GM18861 (cell line): ENCODE results near the gene LRRC30.

Experiments
- ATAC-seq: cut with Tn5 transposase; IDR thresholded peaks from one replicate; pipeline ENCODE4 v1.9.1; 2021; ENCODE audit not compliant: unreplicated experiment

Gene LRRC30

DNA sequence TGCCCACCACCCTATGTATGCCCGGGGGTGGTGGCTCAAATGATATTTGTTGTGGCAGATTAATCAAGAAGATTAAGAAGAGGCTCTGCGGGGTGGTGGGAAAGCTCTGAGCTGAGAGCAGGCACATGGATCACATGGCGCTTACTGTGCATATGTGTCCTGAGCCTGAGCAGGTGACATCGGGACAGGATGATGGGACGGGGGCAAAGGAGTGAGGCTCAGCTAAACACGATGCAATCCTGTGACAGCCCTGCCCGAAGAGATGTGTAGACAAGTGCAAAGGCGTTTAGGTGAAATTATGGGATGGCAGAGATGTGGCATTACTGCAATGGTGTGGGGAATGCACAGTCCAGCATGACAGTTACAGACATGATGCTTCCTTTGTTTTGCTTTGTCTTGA lies 6.0 kb downstream of the LRRC30 start:
- no peak for ATAC-seq

DNA sequence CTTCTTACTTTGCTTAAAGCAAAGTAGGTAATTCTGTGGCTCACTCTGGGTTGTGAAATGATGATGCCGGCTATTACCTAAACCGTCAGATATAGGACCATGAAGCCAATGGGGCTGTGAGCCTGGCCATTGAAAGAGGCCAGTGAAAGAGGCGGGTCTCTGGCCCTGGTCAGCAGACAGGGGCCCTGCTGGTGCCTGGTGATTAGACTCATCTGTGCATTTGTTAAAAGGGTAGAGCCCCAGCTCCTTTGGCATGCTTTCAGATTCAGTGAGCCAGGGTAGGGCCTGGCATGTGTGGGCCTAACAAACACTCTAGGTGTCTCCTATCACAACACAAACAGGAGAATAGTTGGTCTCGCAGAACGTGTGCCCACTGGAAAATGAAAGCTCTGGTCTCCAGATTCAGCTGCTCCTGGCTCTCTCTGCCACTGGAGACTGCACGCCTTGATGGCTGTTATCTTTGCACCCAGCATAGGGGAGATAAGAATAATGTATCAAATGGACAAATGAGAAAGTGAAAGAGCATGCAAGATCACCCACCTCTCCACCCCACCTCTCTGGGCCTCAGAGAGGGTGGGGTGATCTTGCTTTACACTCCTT lies 6.9 kb downstream of the LRRC30 start:
- ATAC-seq: no peak

DNA sequence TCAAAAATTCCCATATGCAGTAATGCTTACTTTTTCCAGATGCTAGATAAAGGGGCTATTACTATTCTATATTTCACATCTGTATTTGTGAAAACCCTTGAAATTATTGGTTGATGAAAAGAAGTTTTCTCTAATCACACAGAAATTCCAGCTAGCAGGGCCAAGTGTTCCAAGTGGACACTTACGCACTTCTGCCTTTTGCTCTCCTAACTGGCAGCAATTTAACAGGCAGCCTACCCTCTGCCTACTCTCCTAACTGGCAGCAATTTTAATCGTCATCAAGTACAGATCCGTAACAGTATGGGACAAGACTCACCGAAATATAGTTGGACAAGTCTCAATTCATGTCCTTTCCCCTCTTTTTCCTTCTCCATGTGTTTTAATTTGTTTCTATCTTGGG lies 12.0 kb downstream of the LRRC30 start:
- ATAC-seq: no peak

DNA sequence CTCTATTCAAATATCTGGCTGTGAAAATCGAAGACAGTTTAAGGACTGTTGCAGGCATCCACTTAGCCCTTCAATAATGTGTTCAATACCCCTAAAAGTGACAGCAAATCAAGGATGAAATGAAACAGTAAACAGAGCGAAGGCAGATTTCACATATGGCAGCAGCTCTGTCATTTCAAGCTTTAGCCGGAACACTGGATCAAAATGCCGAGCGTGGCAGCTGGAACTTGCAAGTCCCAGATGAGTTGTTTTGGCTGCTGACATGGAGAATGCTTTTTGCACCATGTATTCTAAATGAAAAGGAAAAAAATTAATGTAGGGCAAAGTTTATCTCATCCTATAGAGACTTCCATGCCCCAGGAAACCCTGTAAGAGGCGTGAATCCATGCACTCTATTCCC lies 18.0 kb downstream of the LRRC30 start:
- ATAC-seq: no peak

DNA sequence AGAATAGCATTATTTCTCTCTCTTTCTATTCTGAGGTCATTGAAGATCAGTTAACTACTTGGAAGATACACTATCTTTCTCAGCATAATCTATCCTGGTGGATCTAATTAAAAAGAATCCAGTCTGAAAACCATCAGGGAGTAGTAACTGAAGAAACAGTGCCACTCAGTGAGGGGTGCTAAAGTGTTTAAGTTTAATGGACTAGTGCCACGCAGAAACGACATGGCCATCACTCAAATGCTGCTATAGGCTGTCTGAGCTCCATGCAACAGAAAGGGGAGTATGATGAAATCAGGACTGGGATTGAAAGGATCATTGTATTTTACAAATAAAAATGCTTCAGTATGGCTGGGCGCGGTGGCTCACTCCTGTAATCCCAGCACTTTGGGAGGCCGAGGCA lies 23.3 kb downstream of the LRRC30 start:
- no peak for ATAC-seq

DNA sequence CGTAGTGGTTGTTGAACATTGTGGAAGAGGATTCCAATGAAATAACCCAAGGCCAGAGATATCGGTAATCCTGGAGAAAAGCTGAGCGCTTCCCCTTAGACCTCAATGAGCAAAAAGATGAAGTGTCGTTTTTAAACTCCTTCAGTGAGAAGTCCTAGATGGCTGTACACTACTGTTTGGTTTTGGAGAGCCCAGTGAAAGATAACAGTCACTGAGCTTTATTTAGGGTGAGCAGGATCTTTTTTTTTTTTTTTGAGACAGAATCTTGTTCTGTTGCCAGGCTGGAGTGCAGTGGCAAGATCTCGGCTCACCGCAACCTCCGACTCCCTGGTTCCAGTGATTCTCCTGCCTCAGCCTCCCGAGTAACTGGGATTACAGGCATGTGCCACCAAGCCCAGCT lies 24.2 kb downstream of the LRRC30 start:
- no peak for ATAC-seq

DNA sequence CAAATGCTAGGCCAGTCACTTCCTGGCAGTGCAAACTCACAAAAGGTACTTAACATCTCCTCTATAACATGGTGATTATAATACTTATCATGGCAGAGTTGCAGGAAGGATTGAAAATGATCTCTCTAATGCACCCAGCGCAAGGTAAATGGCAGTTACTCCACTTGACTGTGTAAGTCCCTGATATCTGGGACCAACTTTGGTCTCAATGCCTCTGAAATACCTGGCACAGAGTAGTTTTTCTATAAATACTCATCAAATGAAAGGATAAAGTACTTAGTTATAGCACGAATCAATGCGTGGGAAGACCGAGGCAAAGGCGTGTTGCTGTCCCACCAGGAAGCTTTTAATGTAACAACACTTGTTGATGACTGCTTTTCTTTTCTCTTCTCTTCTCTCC lies 24.8 kb downstream of the LRRC30 start:
- ATAC-seq: no peak

DNA sequence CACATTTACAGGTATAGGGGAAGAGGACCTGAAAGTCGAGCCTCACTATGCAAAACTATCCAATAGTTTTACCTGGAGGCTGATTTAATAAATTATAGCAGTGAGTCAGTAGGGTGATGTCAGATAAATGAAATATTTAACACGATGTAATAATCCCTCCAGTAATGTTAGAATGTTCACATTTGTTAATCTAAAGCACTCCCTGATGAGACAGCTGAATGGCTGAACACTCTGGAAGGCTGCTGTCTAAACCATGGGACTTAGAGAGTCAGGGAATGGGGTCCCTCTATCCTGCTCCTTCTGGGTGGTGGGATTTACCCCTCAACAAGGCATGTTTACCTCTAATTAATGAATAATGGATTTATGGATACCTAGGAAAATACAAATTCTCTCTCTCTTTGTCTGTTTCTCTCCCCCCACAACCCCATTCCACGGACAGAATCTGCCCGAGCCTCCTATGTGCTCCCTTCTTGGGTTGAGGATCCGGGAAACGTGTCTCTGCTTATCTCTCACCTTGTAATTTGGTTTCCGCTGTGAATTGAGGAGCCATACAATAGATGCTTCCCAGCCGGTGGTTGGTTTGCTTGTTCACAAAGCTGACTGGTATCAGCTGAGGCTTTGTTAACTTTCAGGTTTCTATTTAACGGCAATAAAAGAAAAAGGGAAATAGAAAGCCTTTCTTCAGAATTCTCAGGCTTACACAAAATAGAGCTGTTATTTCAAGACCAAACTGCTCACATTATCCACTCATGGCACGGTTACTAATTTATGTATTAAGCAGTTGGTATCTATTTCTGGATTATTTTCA lies 25.9 kb downstream of the LRRC30 start:
- ATAC-seq: no peak

DNA sequence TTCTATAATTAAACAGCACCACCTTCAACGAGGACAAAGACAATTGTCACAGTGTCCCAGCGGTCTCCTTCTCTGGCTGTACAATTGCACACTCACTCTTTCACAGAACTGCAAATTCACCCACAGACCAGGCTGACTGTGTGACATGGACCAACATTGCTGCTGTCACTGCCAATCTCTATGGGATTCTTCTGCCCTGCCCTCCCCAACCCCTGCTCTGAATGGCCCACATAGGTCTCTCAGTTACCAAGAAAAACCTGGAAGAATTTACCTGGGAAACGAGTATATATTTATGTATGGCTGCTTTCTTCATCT lies 26.5 kb downstream of the LRRC30 start:
- ATAC-seq: no peak

DNA sequence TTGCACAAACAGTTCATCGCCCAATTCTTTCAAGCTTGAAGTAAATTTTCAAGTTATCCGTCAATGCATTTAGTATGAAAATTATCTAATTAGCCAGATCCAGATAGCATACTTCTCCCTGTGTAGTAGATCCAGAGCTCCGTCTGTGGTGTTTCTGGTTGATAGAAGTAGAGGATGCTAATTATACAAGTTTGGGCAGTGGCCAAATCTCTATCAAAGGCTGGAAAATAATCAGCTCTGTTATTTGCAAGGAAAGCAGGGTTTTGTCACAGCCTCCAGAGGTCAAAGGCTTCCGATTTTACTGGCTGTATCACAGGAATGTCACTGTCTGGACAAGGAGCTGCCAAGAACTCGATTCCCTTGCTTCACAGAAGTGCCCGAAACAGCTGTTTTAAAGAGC lies 28.6 kb downstream of the LRRC30 start:
- no peak for ATAC-seq

DNA sequence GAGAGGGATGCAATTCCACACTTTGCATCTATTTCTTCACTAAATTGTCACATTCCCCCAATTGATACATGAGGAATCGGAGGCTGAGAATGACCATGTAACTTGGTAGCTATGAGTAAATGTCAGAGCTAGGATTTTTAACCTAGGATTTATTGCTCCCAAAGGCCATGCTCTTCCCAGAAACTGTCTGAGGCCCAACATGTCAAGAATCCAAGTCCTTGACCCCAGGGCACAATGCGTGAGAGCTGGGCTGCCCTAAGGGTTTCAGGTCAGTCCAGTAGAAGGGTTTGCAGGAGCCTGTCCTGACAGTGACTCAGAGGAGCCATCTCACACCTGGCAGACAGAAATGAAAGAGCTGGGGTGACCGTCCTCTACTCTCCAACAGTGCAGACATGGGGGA lies 30.3 kb downstream of the LRRC30 start:
- no peak for ATAC-seq

DNA sequence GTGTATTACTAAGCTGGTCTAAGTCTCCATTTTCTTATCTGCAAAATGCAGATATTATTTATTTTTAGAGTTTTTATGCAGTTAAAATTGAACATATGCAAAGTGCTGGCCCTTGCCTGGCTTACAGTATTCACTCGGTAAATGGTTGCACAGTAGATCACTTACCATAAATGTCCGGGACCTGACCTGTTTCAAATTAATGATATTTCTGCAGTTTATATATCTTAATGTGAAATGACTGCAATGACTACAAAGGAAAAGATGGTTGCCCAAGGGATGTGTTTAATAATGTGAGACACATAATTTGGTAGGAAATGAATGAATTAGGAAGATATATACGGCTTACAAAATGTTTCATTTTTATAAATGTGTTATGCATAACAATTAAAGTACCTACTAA lies 37.1 kb downstream of the LRRC30 start:
- ATAC-seq: no peak

DNA sequence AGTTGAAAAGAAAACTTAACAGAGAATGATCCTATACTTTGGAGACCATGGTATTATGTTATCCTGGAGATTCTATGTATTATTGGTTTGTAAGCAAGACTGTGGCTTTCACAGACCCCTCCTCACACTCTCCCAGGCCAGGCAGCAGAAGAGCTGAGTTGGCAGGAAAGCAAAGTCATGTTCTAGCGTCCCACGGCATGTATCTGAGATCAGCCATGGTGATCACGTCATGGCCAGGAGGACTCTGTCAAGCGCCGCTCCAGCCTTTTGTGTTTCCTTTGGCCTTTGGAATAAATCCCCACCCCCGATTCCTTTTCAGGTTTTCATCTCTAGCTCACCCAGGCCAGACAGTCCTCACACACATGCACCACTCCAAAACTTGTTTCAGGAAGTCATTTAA lies 39.1 kb downstream of the LRRC30 start:
- ATAC-seq: no peak

DNA sequence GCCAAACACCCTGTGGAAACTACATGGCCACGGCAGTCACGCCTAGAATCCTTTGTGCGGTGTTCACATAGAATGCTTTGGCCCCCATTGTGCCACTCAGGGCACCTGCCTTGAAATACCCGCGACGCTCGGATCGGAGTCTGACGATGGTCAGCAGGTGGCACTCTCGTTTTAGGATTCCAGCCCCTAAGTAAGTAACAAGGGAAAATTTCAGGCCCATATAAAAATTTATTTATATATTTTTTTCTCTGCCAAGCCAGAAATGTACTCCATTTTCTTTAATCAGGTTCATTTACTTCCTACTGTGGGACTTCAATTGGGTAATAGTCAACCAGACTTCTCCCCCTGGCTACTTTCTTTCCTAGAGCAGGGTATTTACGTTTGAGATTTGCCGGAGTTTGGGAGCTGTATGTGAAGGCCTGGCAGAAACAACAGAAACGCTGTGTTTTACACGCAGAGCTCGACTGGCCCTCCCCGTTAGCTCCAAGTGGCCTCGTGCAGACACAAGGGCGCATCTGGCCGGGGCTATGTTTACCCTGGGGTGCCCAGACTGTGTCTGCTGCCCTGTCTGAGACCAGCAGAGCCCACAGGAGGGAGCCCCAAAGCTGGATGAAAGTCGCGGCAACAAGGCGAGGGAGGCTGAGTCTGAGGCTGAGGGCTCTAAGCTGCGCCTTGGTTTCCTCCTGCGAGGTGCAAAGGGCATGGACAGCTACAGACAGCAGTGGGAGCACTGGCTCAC lies 41.6 kb downstream of the LRRC30 start:
- ATAC-seq: no peak

DNA sequence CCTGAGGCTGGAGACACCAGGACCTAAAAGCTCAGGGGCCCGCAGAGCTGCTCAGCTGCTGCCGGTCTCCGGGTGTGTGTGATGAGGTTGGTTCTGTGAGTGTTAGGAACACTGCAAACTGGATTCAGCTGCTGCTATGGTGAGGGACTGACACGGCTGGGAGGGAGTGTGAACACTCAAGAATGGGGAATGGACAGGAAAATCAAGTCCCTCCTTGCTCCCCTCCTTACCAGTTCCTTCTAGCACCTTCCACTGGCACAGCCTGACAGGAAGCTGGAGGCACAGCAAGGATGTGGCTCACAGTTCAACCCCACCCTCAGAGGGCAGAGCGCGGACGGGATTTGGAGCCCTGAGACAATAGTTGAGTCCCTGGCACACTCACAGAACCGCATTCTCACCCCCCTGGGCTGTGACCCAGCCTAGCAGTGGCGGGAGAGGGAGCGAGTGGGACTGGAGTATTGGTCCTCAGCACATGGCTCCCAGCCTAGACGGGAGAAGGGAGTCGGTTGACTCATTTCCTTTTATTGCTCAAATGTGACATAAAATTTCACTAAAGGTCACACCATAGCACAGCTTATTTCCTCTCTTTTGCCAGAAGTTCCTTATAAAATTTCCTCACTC lies 42.5 kb downstream of the LRRC30 start:
- no peak for ATAC-seq

DNA sequence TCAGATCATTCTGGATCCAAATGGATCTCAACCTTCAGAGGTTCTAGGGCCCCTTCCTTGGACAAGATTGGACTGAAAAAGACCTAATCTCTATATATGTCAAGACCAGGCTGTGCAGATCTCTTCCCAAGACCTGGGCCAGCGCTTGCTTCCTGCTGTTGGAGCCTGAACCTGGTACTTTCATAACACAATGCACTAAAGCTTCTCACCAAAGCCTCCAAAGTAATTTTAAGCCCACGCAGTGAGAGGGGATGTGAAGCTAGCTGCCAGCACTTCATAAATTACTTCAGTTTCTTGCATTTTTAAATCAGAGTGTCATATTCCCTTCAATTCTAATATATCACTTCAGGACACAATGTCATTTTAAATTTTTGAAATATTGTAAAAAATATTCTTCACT lies 50.7 kb downstream of the LRRC30 start:
- no peak for ATAC-seq
